ENCODE data around the gene ARHGAP15.
"Not testable (repeated sequence)": the region's sequence is repeated elsewhere in the genome, so short reads cannot be mapped to it uniquely, and the experiment has no call there.

Gene ARHGAP15

GRCh38 chr2:143085125-143085784 is 44.0 kb upstream of the ARHGAP15 start:
- no peaks in the 10 kb centered on the region for H3K79me1 ChIP-seq (ENCODE audit: low read depth, low read length)
- H3K9me3 ChIP-seq (replicated peaks in 1 of 2; ENCODE audit: control insufficient read depth in 2 of 2, insufficient read depth in 1 of 2, low read depth in 1 of 2, low read length in 2 of 2): no peaks in the 10 kb centered on the region
- no peak overlapping the region for H2BK5ac ChIP-seq (ENCODE audit: low read length)
- no peak overlapping the region for H4K8ac ChIP-seq (ENCODE audit: low read depth, low read length)
- no CpG with 5 or more reads among the region's 1 CpG for WGBS, 2 donors (ENCODE audit: extremely low coverage in 2 of 2, insufficient read length in 2 of 2, insufficient replicate concordance in 1 of 2)
- H3K23ac ChIP-seq (ENCODE audit: low read depth, low read length, poor library complexity): no peak overlapping the region
- no peak overlapping the region for H3K4ac ChIP-seq (ENCODE audit: low read length)
- no peaks in the 10 kb centered on the region for H3K27me3 ChIP-seq (ENCODE audit: control insufficient read depth in 3 of 3, insufficient read depth in 3 of 3, low read depth in 1 of 3, low read length in 3 of 3)
- no peak overlapping the region for H2BK12ac ChIP-seq (ENCODE audit: low read length)
- H4K91ac ChIP-seq (ENCODE audit: low read depth, low read length, poor library complexity): no peak overlapping the region
- no peak overlapping the region for H3K9ac ChIP-seq (ENCODE audit: low read depth, low read length, poor library complexity)
- no peaks in the 10 kb centered on the region for H3K36me3 ChIP-seq (replicated peaks in 1 of 2; ENCODE audit: control insufficient read depth in 2 of 2, insufficient read depth in 2 of 2, low read length in 2 of 2)
- peaks cover 0 to 1% of the 10 kb centered on the region in 2 donors for H3K4me1 ChIP-seq (ENCODE audit: control insufficient read depth in 2 of 2, insufficient read depth in 1 of 2, low read depth in 1 of 2, low read length in 2 of 2)
- H2BK120ac ChIP-seq (ENCODE audit: low read depth, low read length): no peak overlapping the region
- DNase-seq (ENCODE audit: low spot score): no peak
- H3K14ac ChIP-seq (ENCODE audit: low read length): no peak overlapping the region
- no peak overlapping the region for H2AFZ ChIP-seq (ENCODE audit: low read length)
- no peak overlapping the region for H2AK5ac ChIP-seq (ENCODE audit: low read depth, low read length)
- H2BK15ac ChIP-seq (ENCODE audit: low read length): no peak overlapping the region
- H3K4me2 ChIP-seq (ENCODE audit: insufficient read depth, low read length, poor library complexity, severe bottlenecking): no peak overlapping the region
- no peak overlapping the region for H3K18ac ChIP-seq (ENCODE audit: low read length)
- H3K4me3 ChIP-seq (ENCODE audit: low read length in 2 of 2): no peak overlapping the region
- no peak overlapping the region for H3K27ac ChIP-seq (replicated peaks; ENCODE audit: low read length)

- no peak overlapping the region for H4K91ac ChIP-seq (ENCODE audit: low read depth, low read length, poor library complexity)
- no peaks in the 10 kb centered on the region for H3K36me3 ChIP-seq (replicated peaks in 1 of 2; ENCODE audit: control insufficient read depth in 2 of 2, insufficient read depth in 2 of 2, low read length in 2 of 2)
- H3K27me3 ChIP-seq (ENCODE audit: control insufficient read depth in 3 of 3, insufficient read depth in 3 of 3, low read depth in 1 of 3, low read length in 3 of 3): no peaks in the 10 kb centered on the region
- H3K79me1 ChIP-seq (ENCODE audit: low read depth, low read length): no peaks in the 10 kb centered on the region
- H2BK5ac ChIP-seq (ENCODE audit: low read length): no peak overlapping the region
- H2BK15ac ChIP-seq (ENCODE audit: low read length): no peak overlapping the region
- no peak overlapping the region for H3K4me3 ChIP-seq (ENCODE audit: low read length in 2 of 2)
- H2BK12ac ChIP-seq (ENCODE audit: low read length): no peak overlapping the region
- no peak overlapping the region for H2AK5ac ChIP-seq (ENCODE audit: low read depth, low read length)
- H3K18ac ChIP-seq (ENCODE audit: low read length): no peak overlapping the region
- H3K4ac ChIP-seq (ENCODE audit: low read length): no peak overlapping the region
- H3K9ac ChIP-seq (ENCODE audit: low read depth, low read length, poor library complexity): no peak overlapping the region
- H3K14ac ChIP-seq (ENCODE audit: low read length): no peak overlapping the region
- no peaks in the 10 kb centered on the region for H3K4me1 ChIP-seq (ENCODE audit: control insufficient read depth in 2 of 2, insufficient read depth in 1 of 2, low read depth in 1 of 2, low read length in 2 of 2)
- H2BK120ac ChIP-seq (ENCODE audit: low read depth, low read length): no peak overlapping the region
- no peak overlapping the region for H3K27ac ChIP-seq (replicated peaks; ENCODE audit: low read length)
- no peaks in the 10 kb centered on the region for H3K9me3 ChIP-seq (replicated peaks in 1 of 2; ENCODE audit: control insufficient read depth in 2 of 2, insufficient read depth in 1 of 2, low read depth in 1 of 2, low read length in 2 of 2)
- WGBS, 2 donors (ENCODE audit: extremely low coverage in 2 of 2, insufficient read length in 2 of 2, insufficient replicate concordance in 1 of 2): no CpG with 5 or more reads among the region's 1 CpG
- no peak overlapping the region for H3K23ac ChIP-seq (ENCODE audit: low read depth, low read length, poor library complexity)
- H3K4me2 ChIP-seq (ENCODE audit: insufficient read depth, low read length, poor library complexity, severe bottlenecking): no peak overlapping the region
- H2AFZ ChIP-seq (ENCODE audit: low read length): no peak overlapping the region
- H4K8ac ChIP-seq (ENCODE audit: low read depth, low read length): no peak overlapping the region
- no peak for DNase-seq (ENCODE audit: low spot score)
Observed at GRCh38 chr2:143087033-143087432, 42.2 kb upstream of the ARHGAP15 start.

- Histone ChIP-seq H2BK120ac (ENCODE audit: low read depth, low read length) (no peak overlapping the region), H3K23ac (ENCODE audit: low read depth, low read length, poor library complexity) (no peak overlapping the region), H3K4me2 (ENCODE audit: insufficient read depth, low read length, poor library complexity, severe bottlenecking) (no peak overlapping the region), H3K27me3 (ENCODE audit: control insufficient read depth in 3 of 3, insufficient read depth in 3 of 3, low read depth in 1 of 3, low read length in 3 of 3) (no peaks in the 10 kb centered on the region), H2AFZ (ENCODE audit: low read length) (no peak overlapping the region), H3K27ac (replicated peaks; ENCODE audit: low read length) (no peak overlapping the region), H2AK5ac (ENCODE audit: low read depth, low read length) (no peak overlapping the region), H4K8ac (ENCODE audit: low read depth, low read length) (no peak overlapping the region), H3K18ac (ENCODE audit: low read length) (no peak overlapping the region), H3K36me3 (replicated peaks in 1 of 2; ENCODE audit: control insufficient read depth in 2 of 2, insufficient read depth in 2 of 2, low read length in 2 of 2) (no peaks in the 10 kb centered on the region), H2BK12ac (ENCODE audit: low read length) (no peak overlapping the region), H2BK15ac (ENCODE audit: low read length) (no peak overlapping the region), H4K91ac (ENCODE audit: low read depth, low read length, poor library complexity) (no peak overlapping the region), H2BK5ac (ENCODE audit: low read length) (no peak overlapping the region), H3K79me1 (ENCODE audit: low read depth, low read length) (no peaks in the 10 kb centered on the region), H3K14ac (ENCODE audit: low read length) (no peak overlapping the region), H3K9me3 (replicated peaks in 1 of 2; ENCODE audit: control insufficient read depth in 2 of 2, insufficient read depth in 1 of 2, low read depth in 1 of 2, low read length in 2 of 2) (no peaks in the 10 kb centered on the region), H3K9ac (ENCODE audit: low read depth, low read length, poor library complexity) (no peak overlapping the region), H3K4me3 (ENCODE audit: low read length in 2 of 2) (no peak overlapping the region), H3K4ac (ENCODE audit: low read length) (no peak overlapping the region), H3K4me1 (ENCODE audit: control insufficient read depth in 2 of 2, insufficient read depth in 1 of 2, low read depth in 1 of 2, low read length in 2 of 2) (no peaks in the 10 kb centered on the region)
- no CpG with 5 or more reads among the region's 4 CpGs for WGBS, 2 donors (ENCODE audit: extremely low coverage in 2 of 2, insufficient read length in 2 of 2, insufficient replicate concordance in 1 of 2)
- no peak for DNase-seq (ENCODE audit: low spot score)
Observed at GRCh38 chr2:143088388-143088787, 40.8 kb upstream of the ARHGAP15 start.

- H3K18ac ChIP-seq (ENCODE audit: low read length); H3K9me3 ChIP-seq (replicated peaks in 1 of 2; ENCODE audit: control insufficient read depth in 2 of 2, insufficient read depth in 1 of 2, low read depth in 1 of 2, low read length in 2 of 2); H3K27ac ChIP-seq (replicated peaks; ENCODE audit: low read length); H3K4me1 ChIP-seq (ENCODE audit: control insufficient read depth in 2 of 2, insufficient read depth in 1 of 2, low read depth in 1 of 2, low read length in 2 of 2); H3K4ac ChIP-seq (ENCODE audit: low read length); H3K79me1 ChIP-seq (ENCODE audit: low read depth, low read length); H4K91ac ChIP-seq (ENCODE audit: low read depth, low read length, poor library complexity); H3K27me3 ChIP-seq (ENCODE audit: control insufficient read depth in 3 of 3, insufficient read depth in 3 of 3, low read depth in 1 of 3, low read length in 3 of 3); H3K36me3 ChIP-seq (replicated peaks in 1 of 2; ENCODE audit: control insufficient read depth in 2 of 2, insufficient read depth in 2 of 2, low read length in 2 of 2); H4K8ac ChIP-seq (ENCODE audit: low read depth, low read length); H3K9ac ChIP-seq (ENCODE audit: low read depth, low read length, poor library complexity); H3K4me2 ChIP-seq (ENCODE audit: insufficient read depth, low read length, poor library complexity, severe bottlenecking); H2AK5ac ChIP-seq (ENCODE audit: low read depth, low read length); H2BK12ac ChIP-seq (ENCODE audit: low read length); H2BK120ac ChIP-seq (ENCODE audit: low read depth, low read length); H2BK15ac ChIP-seq (ENCODE audit: low read length); H3K4me3 ChIP-seq (ENCODE audit: low read length in 2 of 2); H3K14ac ChIP-seq (ENCODE audit: low read length); H3K23ac ChIP-seq (ENCODE audit: low read depth, low read length, poor library complexity); H2AFZ ChIP-seq (ENCODE audit: low read length); DNase-seq (ENCODE audit: low spot score); H2BK5ac ChIP-seq (ENCODE audit: low read length): not testable (repeated sequence)
- no CpG with 5 or more reads among the region's 12 CpGs for WGBS, 2 donors (ENCODE audit: extremely low coverage in 2 of 2, insufficient read length in 2 of 2, insufficient replicate concordance in 1 of 2)
Observed at GRCh38 chr2:143089520-143089919, 39.7 kb upstream of the ARHGAP15 start.
